ENCODE measurements around the gene RAMP3.

Gene RAMP3

GRCh38 chr7:45181286-45181960 lies 23.8 kb downstream of the RAMP3 start:
- no peak for DNase-seq

- no peak for DNase-seq
Measured at GRCh38 chr7:45181991-45182855, 24.6 kb downstream of the RAMP3 start.

- DNase-seq: no peak
Measured at GRCh38 chr7:45182856-45183710, 25.5 kb downstream of the RAMP3 start.

GRCh38 chr7:45183711-45184210 lies 26.2 kb downstream of the RAMP3 start:
- no peak for DNase-seq

- DNase-seq: no peak
Measured at GRCh38 chr7:45184326-45185027, 26.9 kb downstream of the RAMP3 start.

- no peak for DNase-seq
Measured at GRCh38 chr7:45185028-45185863, 27.7 kb downstream of the RAMP3 start.

- no peak for DNase-seq
Measured at GRCh38 chr7:45185864-45186250, 28.3 kb downstream of the RAMP3 start.

- DNase-seq: no peak
Measured at GRCh38 chr7:45186261-45186813, 28.7 kb downstream of the RAMP3 start.

- DNase-seq: no peak
Measured at GRCh38 chr7:45187089-45187945, 29.7 kb downstream of the RAMP3 start.

GRCh38 chr7:45187946-45188411 lies 30.4 kb downstream of the RAMP3 start:
- DNase-seq: no peak

- DNase-seq: no peak
Measured at GRCh38 chr7:45188736-45189135, 31.1 kb downstream of the RAMP3 start.

GRCh38 chr7:45189151-45189970 lies 31.8 kb downstream of the RAMP3 start:
- DNase-seq: no peak

- no peak for DNase-seq
Measured at GRCh38 chr7:45190406-45191165, 33.0 kb downstream of the RAMP3 start.

- DNase-seq: no peak
Measured at GRCh38 chr7:45191396-45191795, 33.8 kb downstream of the RAMP3 start.

- no peak for DNase-seq
Measured at GRCh38 chr7:45192621-45193041, 35.0 kb downstream of the RAMP3 start.

GRCh38 chr7:45193828-45194227 lies 36.2 kb downstream of the RAMP3 start:
- no peak for DNase-seq

GRCh38 chr7:45196374-45196773 lies 38.8 kb downstream of the RAMP3 start:
- DNase-seq: no peak

GRCh38 chr7:45197461-45197860 lies 39.9 kb downstream of the RAMP3 start:
- no peak for DNase-seq
